ENCODE measurements around the gene ZNF787. TPM values are rescaled to one million over a fixed set of nuclear protein-coding genes. Genes with fewer than 3 reads are reported as not detected.

Gene ZNF787
- total and polyA plus RNA-seq, 2 of the 13 experiments (the other 11 are each of a cell fraction or from before 2014, with no cell fraction given), result 15.1 to 42.8 TPM

GRCh38 chr19:56085571-56086275 lies 35.4 kb downstream of the ZNF787 start (continued):
- TF ChIP-seq ZXDC (CRISPR knock-in tag; IDR thresholded peaks at IDR 0.05) (no peak), CHCHD3 (CRISPR knock-in tag; IDR thresholded peaks at IDR 0.05) (no peak), FOXJ3 (CRISPR knock-in tag; IDR thresholded peaks at IDR 0.05; ENCODE audit: borderline replicate concordance) (no peak), ELF1 (CRISPR knock-in tag; IDR thresholded peaks at IDR 0.05) (no peak), AGO2 (optimal IDR thresholded peaks at IDR 0.05; ENCODE audit: low read depth, low read length) (peak; percentile 23)

GRCh38 chr19:56084835-56085536 lies 36.1 kb downstream of the ZNF787 start:
- WGBS (ENCODE audit: low lambda C conversion rate), result 90% methylated on average over 12 of the region's 18 CpGs
- Histone ChIP-seq H3K9ac (ENCODE audit: insufficient read depth, low read depth, low read length) (no peak overlapping the region), H3K27ac (ENCODE audit: extremely low read length, insufficient read depth, low read length) (no peak overlapping the region), H3K36me3 (replicated peaks in 1 of 2; ENCODE audit: control insufficient read depth in 1 of 2, insufficient read depth in 2 of 2, low read length in 2 of 2) (peaks cover 8 to 23% of the 10 kb centered on the region in 2 experiments; a peak in 4 of 5 replicates), H3K4me2 (ENCODE audit: low read depth, low read length) (no peak overlapping the region), H3K4me3 (replicated peaks in 1 of 3; ENCODE audit: insufficient read depth in 1 of 3, low read depth in 2 of 3, low read length in 3 of 3) (no peak overlapping the region), H3K4me1 (ENCODE audit: insufficient read depth, low read length) (peaks cover 11% of the 10 kb centered on the region; the same call in 1 of the 2 replicates), H4K20me1 (ENCODE audit: insufficient read depth, low read length) (peaks cover 20% of the 10 kb centered on the region), H2AFZ (ENCODE audit: low read length) (no peak overlapping the region), H3K9me3 (ENCODE audit: low read length) (no peaks in the 10 kb centered on the region), H3K79me2 (ENCODE audit: insufficient read depth, low read length) (peaks cover 6% of the 10 kb centered on the region), H3K27me3 (ENCODE audit: control insufficient read depth in 1 of 2, insufficient read depth in 2 of 2, low read length in 2 of 2) (no peaks in the 10 kb centered on the region)
- CTCF ChIA-PET (ENCODE audit: low intra/inter-chr PET ratio, low total read pairs), result no interaction called here
- intact Hi-C loops (cut with micrococcal nuclease; ENCODE audit: unreplicated experiment), result no loop called here
- BruUV-seq (replicated peaks), result no TSS peak
- DNase-seq (ENCODE audit: low spot score) (no peak), ATAC-seq (no peak), FAIRE-seq (no peak)
- POLR2A ChIA-PET, result no interaction called here
- in situ Hi-C loops (cut with HindIII; ENCODE audit: extremely low pct_ligation_motif_present, low pct_unique_long_range_greater_than_20kb), result no loop called here
- TF ChIP-seq ZBTB37 (CRISPR knock-in tag; IDR thresholded peaks at IDR 0.05) (no peak), HCFC1 (IDR thresholded peaks at IDR 0.05; ENCODE audit: low read depth, low read length) (no peak), PRPF4 (IDR thresholded peaks at IDR 0.05; ENCODE audit: low read depth, low read length, poor library complexity, severe bottlenecking) (no peak), ZNF350 (CRISPR knock-in tag; IDR thresholded peaks at IDR 0.05; ENCODE audit: borderline replicate concordance, low read depth) (no peak), NONO (IDR thresholded peaks at IDR 0.05) (no peak), NONO (CRISPR knock-in tag; conservative IDR thresholded peaks at IDR 0.05) (0 out of 2 replicates have a peak, but pooled peaks have one; percentile 24), ZNF274 (CRISPR knock-in tag; IDR thresholded peaks at IDR 0.05) (no peak), ZNF687 (CRISPR knock-in tag; IDR thresholded peaks at IDR 0.05) (0 out of 2 replicates have a peak, but pooled peaks have one; percentile 15), MATR3 (CRISPR knock-in tag; IDR thresholded peaks at IDR 0.05) (no peak)

Data from HepG2 (cell line).